DMS53 treated with DMSO at 0.1 percent for 48 hours (cell line): Measurements from ENCODE around the gene TOMM70.
"Not testable (repeated sequence)": the region's sequence is repeated elsewhere in the genome, so short reads cannot be mapped to it uniquely, and the experiment has no call there.

Experiments used
- DNase-seq: peaks from one replicate; lab custom pipeline; 2025; ENCODE audit not compliant: unreplicated experiment; lab: John Stamatoyannopoulos, UW

Gene TOMM70

DNA sequence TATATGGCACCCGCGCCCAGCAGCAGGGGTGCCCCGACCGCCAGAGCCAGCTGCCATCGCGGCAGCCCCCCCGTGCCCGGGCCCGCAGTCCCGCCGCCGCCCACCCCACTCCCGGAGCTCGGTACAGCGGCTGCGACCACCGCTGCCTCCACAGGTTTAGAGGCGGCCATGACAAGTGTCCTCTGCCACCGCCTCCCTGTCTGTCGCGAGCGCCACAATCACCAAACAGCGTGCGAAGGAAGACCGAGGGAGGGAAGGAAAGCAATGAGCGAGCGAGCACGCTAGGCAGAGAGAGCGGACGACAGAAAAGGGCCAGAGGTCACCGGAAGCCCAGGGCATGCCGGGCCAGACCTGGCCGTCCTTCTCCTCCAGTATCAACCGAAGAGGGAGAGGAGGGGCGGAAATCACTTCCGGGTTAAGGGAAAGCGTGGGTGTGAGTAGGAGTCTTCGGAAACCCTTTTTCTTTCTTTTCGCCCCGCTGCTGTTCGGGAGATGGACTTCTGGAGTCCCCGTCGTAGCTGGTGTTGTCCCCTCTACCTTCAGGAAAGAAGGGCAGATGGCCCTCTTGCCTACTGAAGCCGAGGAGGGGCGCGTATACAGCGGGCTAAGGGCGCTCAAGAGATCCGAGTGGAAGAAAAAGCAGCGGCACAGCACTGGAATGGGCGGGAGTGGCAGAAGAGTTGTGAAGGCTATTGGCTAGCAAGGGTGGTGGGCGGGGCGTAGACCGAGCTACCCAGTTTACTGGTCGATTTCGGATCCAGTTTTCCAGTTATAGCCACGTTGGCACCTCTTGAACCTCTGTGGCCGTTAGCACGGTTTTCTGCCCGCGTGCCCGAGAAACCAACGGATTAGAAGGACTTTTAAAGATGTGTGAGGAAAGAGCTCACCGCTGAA is at the start of gene TOMM70, which contains the start of gene LNP1:
Gene TOMM70 (minus strand): TSS at position 310 of the 894 bp plus-strand sequence. CDS start 140 bp downstream, at position 170.
Gene LNP1 (plus strand): TSS at position 760 of the 894 bp plus-strand sequence. CDS start 28,191 bp downstream, outside the sequence.
- peak; percentile 83 for DNase-seq

DNA sequence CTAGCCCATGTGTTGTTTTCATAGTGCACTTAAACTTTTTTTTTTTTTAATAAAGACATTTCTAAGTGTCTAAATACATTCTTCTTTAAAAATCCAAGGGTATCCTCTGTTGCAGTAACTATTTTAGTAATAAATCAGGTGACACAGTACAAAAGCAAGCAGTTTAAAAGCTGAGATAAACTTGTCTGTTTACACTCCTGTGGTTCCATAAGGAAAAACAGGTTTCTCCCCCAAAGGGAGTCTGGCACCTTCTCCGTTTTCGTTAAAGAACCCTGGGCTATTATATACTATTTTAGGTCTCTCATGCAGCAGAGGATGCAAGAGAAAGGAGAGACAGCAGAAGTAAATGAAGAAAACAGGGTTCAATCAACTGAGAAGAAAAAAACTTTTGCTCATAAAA is 48.3 kb upstream of the TOMM70 start:
- DNase-seq = no peak

DNA sequence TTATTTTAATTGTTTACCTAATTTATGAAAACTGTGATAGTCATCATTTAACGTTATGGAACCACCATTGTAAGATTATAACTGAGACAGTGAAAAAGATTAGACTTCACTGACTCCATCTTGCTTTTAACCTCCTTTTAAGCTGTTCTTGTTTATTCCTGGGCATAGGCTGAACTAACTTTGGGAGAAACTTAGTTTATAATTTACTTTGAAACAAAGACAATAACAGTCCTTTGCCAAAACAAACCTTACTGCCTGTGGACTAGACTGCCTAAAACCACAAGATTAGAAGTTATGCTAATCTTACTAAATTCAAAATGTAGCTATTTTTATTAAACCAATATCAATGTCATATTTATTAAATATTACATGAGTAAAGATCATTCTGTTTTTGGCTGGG is 47.2 kb upstream of the TOMM70 start:
- DNase-seq = no peak

DNA sequence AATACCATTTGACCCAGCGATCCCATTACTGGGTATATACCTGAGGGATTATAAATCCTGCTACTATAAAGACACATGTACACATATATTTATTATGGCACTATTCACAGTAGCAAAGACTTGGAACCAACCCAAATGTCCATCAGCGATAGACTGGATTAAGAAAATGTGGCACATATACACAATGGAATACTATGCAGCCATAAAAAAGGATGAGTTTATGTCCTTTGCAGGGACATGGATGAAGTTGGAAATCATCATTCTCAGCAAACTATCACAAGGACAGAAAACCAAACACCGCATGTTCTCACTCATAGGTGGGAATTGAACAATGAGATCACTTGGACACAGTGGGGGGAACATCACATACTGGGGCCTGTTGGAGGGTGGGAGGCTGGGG is 46.2 kb upstream of the TOMM70 start:
- DNase-seq = not testable (repeated sequence)

DNA sequence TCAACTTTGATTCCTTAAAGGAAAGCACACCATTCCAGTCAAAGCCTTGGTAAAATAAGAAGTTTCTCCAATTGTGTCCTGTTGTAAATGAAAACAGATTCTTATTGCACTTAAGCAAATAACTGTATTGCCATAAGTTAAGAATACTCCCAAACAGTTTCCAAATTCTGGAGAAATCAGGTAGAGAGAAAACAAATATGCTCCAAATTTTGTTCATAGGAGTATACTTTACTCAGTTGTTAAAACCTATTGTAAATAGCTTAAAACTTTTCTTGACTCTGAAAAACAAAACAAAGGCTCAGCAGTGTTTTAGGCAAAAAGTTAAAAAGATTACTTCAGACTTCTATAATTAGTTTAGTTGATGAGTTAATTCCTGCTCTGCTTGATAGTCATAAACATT is 42.8 kb upstream of the TOMM70 start:
- DNase-seq = no peak

DNA sequence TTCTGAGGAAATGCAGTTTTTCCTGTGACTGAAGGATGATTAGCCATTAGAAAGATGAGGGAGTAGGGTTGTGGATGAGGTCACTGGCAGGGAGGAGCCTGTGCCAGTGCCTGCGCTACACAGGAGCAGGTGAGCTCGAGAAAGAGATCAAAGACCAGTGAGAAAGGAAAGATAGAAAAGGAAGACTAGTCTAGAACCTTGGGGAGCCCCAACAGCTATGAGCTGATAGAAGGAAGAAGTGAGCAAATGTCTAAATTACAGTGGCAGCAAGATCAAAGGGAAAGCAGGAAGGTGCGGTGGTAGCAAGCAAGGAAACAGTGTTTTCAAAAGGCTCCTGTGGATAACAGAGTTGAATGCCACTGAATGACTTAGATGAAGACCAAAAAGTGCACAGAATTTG is 40.0 kb upstream of the TOMM70 start:
- DNase-seq = no peak

DNA sequence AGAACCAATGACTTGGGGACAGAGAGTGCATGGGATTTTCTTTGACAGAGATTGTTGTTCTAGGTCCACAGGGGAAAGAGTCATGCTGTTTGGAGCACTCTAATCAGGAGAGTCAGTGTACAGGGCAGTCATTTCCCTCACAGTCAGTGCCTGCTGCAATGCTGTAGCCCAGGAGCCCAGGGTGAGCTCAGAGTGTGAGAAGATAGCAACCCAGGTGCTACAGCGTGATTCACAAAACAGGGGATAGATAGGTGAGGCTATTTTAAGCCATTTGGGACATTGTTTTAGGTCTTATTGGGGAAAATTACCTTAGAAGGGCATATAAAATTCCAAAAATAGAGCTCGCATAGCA is 37.7 kb upstream of the TOMM70 start:
- no peak for DNase-seq

DNA sequence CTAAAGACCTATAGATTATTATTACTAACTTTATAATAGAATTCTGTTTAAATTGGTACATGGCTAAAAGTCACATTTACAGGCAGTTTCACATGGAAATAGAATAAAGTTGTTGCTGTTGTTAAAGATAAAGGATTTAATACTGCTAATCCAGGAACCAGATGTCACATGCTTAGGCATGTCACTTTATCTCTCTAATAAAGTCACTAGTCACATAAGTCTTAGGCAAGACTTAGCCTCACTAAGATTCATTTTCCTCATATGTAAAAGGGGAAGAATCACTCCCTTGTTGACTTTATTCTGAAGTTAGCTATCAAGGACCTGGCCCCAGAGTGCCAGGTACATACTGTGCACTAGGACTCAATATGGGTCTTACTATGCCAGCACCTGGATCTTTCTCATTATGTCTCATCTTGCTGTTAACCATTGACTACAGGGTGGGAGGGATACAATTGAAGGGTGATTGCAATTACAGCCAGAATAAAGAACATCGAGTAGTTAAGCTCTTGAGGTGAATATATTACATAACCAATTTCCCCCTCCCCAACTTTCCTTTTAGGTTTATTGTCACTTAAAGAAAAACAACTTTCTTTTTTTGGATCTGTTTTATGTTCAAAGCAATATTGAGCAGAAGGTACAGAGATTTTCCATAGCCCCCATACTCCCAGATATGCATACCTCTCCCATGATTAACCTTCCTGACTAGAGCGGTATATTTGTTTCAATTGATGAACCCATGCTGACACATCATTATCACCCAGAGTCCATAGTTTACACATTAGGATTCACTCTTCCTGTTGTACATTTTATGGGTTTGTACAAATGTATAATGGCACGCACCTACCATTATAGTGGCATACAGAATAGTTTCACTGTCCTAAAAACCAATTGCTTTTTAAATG is 37.1 kb upstream of the TOMM70 start:
- DNase-seq = no peak

DNA sequence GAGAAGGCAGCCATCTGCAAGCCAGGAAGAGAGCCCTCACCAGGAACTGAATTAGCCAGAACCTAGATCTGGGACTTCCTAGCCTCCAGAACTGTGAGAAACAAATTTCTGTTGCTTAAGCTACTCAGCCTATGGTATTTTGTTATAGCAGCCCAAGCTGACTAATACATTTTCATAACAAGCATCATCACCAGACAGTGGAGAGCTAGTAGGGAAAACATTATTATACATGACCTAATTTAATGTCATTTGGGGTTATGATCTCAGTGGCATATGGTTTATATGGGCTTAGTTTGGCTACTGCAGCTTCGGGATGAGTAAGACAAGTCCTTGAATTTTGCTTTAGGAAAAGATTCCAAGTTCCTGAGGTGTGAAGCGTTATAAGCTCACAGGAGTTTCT is 36.1 kb upstream of the TOMM70 start:
- DNase-seq = no peak

DNA sequence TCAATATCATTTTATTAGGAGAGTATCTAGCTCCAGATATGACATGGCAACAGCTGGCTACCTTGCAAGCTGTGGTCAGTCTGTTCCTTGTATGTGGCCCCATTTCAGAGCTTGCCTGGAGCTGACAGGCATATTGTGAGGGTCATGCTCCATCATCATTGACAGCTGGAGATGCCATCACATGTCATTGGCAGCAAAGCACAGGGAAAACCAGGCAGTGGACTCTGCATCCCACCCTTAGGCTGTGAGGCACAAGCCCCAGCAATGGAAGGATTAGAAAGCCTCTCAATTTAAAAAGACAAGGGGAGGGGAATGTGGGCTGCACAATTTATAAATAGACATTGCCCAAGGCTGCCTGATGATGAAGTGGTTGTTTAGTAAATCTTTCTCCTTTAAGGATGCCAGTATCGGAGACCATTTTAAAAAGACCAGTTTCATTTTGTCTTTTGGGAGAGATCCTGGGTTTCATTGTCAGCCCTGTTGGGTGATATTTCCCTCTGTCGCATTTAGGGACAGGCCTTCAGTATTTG is 28.4 kb upstream of the TOMM70 start:
- no peak for DNase-seq

DNA sequence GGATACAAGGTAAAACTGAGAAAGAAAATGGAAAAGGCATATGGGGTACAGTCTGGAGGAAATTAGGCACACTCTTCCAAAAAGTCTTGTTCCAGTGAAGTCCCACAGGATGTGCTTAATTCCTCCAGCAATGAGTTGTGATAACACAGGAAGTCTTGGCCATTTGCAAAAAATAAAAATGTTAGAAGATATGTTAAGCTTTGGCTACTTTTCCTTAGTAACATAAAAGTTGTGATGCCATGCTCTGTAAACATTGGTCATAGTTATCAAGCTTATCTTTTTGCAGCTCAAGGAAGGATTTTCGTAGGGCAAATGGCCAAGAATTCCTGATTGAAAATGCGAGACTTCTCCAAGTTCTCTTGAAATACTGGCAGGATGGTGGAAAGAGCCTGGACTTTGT is 26.8 kb upstream of the TOMM70 start:
- DNase-seq = no peak

DNA sequence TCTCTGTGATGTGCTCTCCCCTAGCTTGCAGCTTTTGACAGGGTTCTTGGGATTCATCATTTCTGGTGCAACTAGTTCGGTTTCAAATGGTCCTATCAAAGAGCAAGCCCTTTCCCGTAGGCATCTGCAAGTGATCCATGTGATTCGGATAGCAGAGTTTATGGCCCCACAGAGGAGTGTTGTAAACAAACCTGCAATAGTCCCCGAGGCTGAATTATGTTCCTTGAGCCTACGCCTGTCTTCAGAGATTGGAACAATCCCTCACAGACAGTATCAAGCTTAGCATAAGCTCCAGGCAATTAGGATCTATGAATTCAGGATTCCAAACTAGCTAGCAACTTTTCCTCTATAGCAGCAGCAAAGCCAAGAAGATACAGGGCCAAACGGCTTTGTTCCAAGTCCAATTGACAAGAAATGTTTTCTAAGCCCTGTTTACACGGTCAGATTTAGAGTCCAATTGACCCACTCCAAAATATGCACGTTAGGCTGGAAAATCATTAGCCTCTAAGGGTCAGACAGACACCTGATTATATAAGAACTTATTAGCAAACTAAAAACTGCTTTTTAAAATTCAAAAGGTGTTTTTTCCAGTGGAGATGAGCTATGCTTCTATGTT is 25.3 kb upstream of the TOMM70 start:
- DNase-seq = no peak

DNA sequence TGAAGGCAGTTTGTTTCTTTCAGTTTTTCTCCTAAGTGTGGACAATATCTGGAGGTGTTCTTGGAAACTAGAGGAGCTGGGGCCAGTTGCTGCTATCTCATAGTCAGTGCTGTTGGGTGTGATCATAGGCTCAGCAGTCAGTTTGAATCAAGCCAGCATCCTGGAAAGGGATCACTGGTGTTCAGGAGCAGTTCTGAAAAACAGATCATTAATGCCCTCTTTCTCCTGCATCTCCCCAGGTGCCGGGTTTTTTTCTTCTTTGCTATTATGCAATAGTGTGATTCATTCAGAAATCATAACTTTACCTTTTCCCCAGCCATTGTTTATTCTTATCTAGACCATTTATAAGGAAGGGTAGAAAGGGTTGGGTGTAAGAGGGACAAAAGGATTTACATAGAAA is 24.4 kb upstream of the TOMM70 start:
- DNase-seq = no peak

DNA sequence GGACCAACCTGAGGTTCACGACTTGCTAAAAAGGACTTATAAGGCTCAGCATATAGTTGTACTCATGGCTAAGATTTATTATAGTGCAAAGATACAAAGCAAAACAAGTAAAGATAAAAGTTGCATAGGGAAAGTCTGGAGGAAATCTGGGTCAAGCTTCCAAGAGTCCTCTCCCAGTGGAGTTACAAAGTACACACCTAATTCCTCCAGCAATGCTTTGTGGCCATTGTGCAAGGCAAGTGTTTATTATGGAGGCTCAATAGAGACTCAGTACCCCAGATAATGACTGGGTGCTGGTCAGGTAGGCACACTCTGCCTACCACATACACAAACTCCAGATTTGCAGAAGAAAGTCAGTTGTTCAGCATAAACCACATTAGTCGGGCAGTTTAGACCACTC is 23.4 kb upstream of the TOMM70 start:
- no peak for DNase-seq

DNA sequence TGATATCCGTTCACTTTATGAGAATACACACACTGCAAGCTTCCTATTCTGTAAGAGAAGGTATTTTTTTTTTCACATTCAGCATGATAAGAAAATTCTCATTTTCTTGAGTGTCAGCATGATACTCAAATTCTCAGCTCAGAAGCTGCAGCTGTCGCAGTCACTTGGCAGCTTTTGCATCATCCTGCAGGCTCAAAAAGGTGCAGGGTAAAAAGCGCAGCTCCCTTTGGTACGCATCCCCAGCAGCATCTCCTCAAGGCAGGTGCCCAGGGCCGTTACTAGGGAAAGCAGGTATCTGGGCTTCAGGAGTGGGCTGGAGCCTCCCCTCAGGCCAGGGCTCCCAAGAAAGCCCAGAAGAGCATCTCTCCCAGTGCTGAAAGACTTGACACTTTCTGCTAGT is 22.7 kb upstream of the TOMM70 start:
- DNase-seq = no peak

DNA sequence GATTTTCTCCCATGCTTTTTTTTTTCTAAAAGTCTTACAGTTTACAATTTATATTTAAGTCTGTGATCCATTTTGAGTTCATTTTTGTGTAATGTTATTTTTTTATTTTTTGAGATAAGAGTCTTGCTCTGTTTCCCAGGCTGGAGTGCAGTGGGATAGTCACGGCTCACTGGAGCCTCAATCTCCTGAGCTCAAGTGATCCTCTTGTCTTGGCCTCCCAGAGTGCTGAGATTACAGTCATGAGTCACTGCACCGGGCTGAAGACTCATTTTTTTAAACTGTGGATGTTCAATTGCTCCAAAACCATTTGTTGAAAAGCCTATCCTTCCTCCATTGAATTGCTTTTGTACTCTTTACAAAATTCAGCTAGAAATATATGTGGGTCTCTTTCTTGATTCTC is 20.0 kb upstream of the TOMM70 start:
- DNase-seq = no peak

DNA sequence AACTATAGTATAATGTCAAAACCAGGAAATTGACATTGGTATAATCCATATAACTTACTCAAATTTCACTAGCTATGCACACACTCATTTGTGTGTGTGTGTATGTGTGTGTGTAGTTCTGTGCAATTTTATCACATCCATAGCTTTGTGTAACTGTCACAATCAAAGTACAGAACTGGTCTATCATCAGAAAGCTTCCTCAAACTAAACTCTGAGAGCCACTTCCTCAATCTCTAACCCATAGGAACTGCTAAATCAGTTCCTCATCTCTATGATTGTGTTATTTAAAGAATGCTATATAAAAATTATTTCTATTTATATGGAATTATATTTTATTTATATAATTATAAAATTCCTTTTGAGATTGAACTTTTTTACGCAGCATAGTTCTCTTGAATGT is 18.5 kb upstream of the TOMM70 start:
- DNase-seq = no peak

DNA sequence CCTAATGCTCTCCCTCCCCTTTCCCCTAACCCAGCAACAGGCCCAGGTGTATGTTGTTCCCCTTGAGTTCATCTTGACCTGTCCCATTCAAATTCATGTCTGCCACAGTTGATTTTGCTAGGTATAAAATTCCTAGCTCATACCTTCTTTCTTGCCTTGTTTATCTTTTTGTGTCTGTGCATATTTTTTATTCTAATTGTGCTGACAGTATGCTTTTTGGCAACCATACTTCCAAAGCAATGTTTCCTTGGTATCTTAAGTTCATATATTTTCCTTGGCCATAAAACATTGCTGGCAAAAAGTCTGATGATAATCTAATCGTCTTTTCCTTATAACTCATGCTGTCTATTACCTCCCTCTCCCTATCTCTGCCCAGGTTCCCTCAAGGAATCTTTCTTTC is 16.0 kb upstream of the TOMM70 start:
- no peak for DNase-seq

DNA sequence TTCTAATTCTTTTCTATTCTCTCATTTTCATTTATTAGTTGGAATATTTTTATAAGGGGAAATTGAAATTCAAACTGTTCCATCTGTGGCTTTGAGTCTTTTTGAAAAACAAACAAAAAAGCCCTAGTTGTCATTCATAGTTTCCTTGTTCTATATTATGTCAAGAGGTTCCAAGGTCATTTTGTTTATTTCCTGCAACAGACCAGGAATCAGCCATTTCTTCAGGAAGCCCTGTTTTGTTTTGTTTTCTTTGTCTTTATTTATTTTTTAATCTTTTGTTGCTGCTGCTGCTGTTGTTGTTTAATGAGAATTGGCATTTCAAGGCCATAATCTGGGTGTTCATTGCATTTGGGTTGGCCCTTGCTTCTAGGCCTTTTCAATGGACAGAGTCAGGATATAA is 15.3 kb upstream of the TOMM70 start:
- peak; percentile 30 for DNase-seq

DNA sequence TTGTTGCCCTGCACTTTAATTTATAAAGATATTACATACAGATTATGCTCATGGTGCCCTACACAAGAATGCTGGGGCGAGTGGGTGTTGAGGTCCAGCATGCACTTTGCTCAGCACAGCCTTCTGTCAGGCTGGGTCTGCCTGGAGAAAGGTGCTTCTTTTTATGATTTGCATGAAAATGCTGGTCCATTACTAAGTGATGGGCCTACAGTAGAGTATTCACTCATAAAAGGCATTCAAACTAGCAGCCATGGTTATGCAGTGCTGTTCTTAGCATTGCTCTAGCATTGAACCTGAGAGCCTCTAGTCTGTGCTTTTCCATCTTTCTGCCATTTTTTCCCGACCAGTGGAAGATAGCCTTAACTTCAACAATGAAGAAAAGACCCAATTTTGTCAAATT is 12.7 kb upstream of the TOMM70 start:
- DNase-seq = no peak

DNA sequence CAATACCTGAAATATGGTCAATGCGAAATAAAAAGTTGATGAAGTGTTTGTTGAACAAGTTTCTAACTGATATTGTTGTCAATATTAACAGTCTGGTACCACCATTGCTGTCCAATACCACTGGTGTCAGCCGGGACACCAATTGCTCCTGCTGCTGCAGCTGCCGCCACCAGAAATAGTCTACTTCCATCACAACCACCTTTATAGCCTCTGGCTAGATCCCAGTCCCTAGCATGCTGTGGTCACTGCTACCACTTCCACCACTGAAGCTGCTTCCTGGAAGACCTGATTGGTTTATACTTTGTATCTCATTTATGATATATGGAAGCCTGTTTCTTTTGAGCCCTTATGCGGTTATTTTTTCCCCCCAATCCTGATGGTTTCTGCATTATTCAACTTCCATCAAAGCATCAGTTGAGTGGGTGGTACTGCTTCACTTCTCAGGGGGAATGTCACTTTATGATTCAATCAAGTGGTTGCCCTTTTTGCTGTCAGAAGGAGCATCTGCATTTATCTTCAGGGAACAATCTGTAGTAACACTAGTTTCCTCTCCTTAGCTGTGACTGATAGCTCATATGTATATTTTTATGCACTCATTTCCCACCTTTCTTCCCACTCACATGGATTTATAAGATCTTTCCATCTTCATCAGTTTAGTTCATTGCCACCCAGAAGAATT is 12.2 kb upstream of the TOMM70 start:
- DNase-seq = no peak
